HL-60/S4 treated with retinoic acid at 250 ng/mL for 4 days and 3 days (cell line): ENCODE results near the gene XAF1.
"Not testable (repeated sequence)": the region's sequence is repeated elsewhere in the genome, so short reads cannot be mapped to it uniquely, and the experiment has no call there.

Source experiments
- in situ Hi-C: fragments of 300-500 bp; cut with MboI; formaldehyde crosslinking; loops from 2 replicates; pipeline ENCODE4 v1.7.0; 2022; ENCODE audit warnings: low sequenced_read_pairs

Gene XAF1

GRCh38 chr17:6753006-6753445 is 2.8 kb upstream of the XAF1 start:
- in situ Hi-C loops = no loop called here

GRCh38 chr17:6753546-6753945 is 2.3 kb upstream of the XAF1 start:
- in situ Hi-C loops = no loop called here

- in situ Hi-C loops = no loop called here
Measured at GRCh38 chr17:6755281-6755680, 565 bp upstream of the XAF1 start.

- in situ Hi-C loops = no loop called here
Measured at GRCh38 chr17:6756425-6757031, 682 bp downstream of the XAF1 start.

- in situ Hi-C loops = no loop called here
Measured at GRCh38 chr17:6757747-6758146, 1.9 kb downstream of the XAF1 start.

- in situ Hi-C loops = no loop called here
Measured at GRCh38 chr17:6761779-6762178, 5.9 kb downstream of the XAF1 start.

- in situ Hi-C loops = no loop called here
Measured at GRCh38 chr17:6768447-6768846, 12.6 kb downstream of the XAF1 start.

- in situ Hi-C loops = no loop called here
Measured at GRCh38 chr17:6772016-6772415, 16.2 kb downstream of the XAF1 start.

- in situ Hi-C loops = not testable (repeated sequence)
Measured at GRCh38 chr17:6774906-6775305, 19.1 kb downstream of the XAF1 start.

- in situ Hi-C loops = no loop called here
Measured at GRCh38 chr17:6775871-6776405, 20.1 kb downstream of the XAF1 start, which contains the start of gene FBXO39. Gene FBXO39 (plus strand): TSS chr17:6776215. CDS start chr17:6779869, 3,654 bp downstream.

- in situ Hi-C loops = no loop called here
Measured at GRCh38 chr17:6779411-6779810, 23.6 kb downstream of the XAF1 start.

- in situ Hi-C loops = no loop called here
Measured at GRCh38 chr17:6780001-6780400, 24.2 kb downstream of the XAF1 start.

- in situ Hi-C loops = no loop called here
Measured at GRCh38 chr17:6780886-6781285, 25.0 kb downstream of the XAF1 start.

- in situ Hi-C loops = no loop called here
Measured at GRCh38 chr17:6782244-6782643, 26.4 kb downstream of the XAF1 start.

- in situ Hi-C loops = no loop called here
Measured at GRCh38 chr17:6786618-6787017, 30.8 kb downstream of the XAF1 start.

- in situ Hi-C loops = no loop called here
Measured at GRCh38 chr17:6787081-6787693, 31.3 kb downstream of the XAF1 start.

GRCh38 chr17:6789146-6789545 is 33.3 kb downstream of the XAF1 start:
- in situ Hi-C loops = no loop called here

GRCh38 chr17:6793748-6794493 is 38.1 kb downstream of the XAF1 start:
- in situ Hi-C loops = no loop called here

GRCh38 chr17:6796017-6796886 is 40.4 kb downstream of the XAF1 start:
- in situ Hi-C loops = no loop called here

GRCh38 chr17:6796887-6797490 is 41.1 kb downstream of the XAF1 start:
- in situ Hi-C loops = no loop called here
